ENCODE measurements around the gene ZNF467. TPM values are rescaled to one million over a fixed set of nuclear protein-coding genes. Genes with fewer than 3 reads are reported as not detected.

Gene ZNF467
- total RNA-seq, 1 experiment from 2014 or later, result 18.1 TPM

DNA sequence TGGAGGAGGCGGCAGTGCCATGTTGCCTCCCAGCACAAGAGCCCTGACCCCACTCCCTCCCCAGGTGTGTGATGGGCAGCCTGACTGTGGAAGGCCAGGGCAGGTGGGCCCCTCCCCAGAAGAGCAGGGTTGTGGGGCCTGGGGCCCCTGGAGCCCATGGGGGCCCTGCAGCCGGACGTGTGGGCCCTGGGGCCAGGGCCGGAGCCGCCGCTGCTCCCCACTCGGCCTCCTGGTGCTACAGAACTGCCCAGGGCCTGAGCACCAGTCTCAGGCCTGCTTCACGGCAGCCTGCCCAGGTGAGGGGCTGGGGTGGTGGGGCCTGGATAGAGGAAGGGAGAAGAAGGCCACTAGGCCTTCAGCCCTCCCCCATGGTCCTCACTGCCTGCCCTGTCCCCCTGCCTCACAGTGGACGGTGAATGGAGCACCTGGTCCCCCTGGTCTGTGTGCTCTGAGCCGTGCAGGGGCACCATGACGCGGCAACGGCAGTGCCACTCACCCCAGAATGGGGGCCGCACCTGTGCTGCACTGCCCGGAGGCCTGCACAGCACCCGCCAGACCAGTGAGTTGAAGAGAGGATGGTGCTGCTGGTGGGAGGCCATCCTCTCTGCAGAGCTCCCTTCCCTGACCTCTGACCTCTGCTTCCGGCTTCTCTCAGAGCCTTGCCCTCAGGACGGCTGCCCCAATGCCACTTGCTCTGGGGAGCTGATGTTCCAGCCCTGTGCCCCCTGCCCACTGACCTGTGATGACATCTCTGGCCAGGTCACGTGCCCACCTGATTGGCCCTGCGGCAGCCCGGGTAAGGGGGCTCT is 18.2 kb upstream of the ZNF467 start:
- Histone ChIP-seq H3K27me3 (ENCODE audit: control insufficient read depth, insufficient read depth, low read length) (no peaks in the 10 kb centered on the region), H3K4me1 (ENCODE audit: control insufficient read depth, insufficient read depth, low read length) (no peaks in the 10 kb centered on the region), H3K4me3 (ENCODE audit: low read depth in 2 of 2, low read length in 2 of 2) (no peak overlapping the region), H3K27ac (ENCODE audit: low read length) (no peak overlapping the region), H3K9me3 (ENCODE audit: control insufficient read depth, insufficient read depth, low read depth, low read length) (no peaks in the 10 kb centered on the region), H3K36me3 (ENCODE audit: control insufficient read depth, insufficient read depth, low read length) (no peaks in the 10 kb centered on the region)
- ATAC-seq (no peak), DNase-seq (ENCODE audit: low read depth, low spot score) (no peak)
- ChIA-PET POLR2A (no interaction called here), CTCF (no interaction called here)
- TF ChIP-seq POLR2AphosphoS5 (IDR thresholded peaks at IDR 0.05; ENCODE audit: low read depth, low read length) (no peak), SIN3A (IDR thresholded peaks at IDR 0.05; ENCODE audit: borderline replicate concordance, insufficient read depth, low read depth, low read length) (no peak), TCF7L2 (IDR thresholded peaks at IDR 0.05; ENCODE audit: low read depth, low read length) (no peak)
- TF ChIP-seq, protein P1, sequence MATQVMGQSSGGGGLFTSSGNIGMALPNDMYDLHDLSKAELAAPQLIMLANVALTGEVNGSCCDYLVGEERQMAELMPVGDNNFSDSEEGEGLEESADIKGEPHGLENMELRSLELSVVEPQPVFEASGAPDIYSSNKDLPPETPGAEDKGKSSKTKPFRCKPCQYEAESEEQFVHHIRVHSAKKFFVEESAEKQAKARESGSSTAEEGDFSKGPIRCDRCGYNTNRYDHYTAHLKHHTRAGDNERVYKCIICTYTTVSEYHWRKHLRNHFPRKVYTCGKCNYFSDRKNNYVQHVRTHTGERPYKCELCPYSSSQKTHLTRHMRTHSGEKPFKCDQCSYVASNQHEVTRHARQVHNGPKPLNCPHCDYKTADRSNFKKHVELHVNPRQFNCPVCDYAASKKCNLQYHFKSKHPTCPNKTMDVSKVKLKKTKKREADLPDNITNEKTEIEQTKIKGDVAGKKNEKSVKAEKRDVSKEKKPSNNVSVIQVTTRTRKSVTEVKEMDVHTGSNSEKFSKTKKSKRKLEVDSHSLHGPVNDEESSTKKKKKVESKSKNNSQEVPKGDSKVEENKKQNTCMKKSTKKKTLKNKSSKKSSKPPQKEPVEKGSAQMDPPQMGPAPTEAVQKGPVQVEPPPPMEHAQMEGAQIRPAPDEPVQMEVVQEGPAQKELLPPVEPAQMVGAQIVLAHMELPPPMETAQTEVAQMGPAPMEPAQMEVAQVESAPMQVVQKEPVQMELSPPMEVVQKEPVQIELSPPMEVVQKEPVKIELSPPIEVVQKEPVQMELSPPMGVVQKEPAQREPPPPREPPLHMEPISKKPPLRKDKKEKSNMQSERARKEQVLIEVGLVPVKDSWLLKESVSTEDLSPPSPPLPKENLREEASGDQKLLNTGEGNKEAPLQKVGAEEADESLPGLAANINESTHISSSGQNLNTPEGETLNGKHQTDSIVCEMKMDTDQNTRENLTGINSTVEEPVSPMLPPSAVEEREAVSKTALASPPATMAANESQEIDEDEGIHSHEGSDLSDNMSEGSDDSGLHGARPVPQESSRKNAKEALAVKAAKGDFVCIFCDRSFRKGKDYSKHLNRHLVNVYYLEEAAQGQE (IDR thresholded peaks at IDR 0.05; ENCODE audit: insufficient read depth in 1 of 2, low read depth in 2 of 2, low read length in 1 of 2), result no peak
- TF ChIP-seq, protein P2, sequence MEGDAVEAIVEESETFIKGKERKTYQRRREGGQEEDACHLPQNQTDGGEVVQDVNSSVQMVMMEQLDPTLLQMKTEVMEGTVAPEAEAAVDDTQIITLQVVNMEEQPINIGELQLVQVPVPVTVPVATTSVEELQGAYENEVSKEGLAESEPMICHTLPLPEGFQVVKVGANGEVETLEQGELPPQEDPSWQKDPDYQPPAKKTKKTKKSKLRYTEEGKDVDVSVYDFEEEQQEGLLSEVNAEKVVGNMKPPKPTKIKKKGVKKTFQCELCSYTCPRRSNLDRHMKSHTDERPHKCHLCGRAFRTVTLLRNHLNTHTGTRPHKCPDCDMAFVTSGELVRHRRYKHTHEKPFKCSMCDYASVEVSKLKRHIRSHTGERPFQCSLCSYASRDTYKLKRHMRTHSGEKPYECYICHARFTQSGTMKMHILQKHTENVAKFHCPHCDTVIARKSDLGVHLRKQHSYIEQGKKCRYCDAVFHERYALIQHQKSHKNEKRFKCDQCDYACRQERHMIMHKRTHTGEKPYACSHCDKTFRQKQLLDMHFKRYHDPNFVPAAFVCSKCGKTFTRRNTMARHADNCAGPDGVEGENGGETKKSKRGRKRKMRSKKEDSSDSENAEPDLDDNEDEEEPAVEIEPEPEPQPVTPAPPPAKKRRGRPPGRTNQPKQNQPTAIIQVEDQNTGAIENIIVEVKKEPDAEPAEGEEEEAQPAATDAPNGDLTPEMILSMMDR (IDR thresholded peaks at IDR 0.05), result no peak
- no TSS peak for BruUV-seq (replicated peaks)
- intact Hi-C loops (cut with micrococcal nuclease; ENCODE audit: unreplicated experiment), result no loop called here
- in situ Hi-C loops (cut with HindIII; ENCODE audit: low pct_unique_long_range_greater_than_20kb, low sequenced_read_pairs), result no loop called here

DNA sequence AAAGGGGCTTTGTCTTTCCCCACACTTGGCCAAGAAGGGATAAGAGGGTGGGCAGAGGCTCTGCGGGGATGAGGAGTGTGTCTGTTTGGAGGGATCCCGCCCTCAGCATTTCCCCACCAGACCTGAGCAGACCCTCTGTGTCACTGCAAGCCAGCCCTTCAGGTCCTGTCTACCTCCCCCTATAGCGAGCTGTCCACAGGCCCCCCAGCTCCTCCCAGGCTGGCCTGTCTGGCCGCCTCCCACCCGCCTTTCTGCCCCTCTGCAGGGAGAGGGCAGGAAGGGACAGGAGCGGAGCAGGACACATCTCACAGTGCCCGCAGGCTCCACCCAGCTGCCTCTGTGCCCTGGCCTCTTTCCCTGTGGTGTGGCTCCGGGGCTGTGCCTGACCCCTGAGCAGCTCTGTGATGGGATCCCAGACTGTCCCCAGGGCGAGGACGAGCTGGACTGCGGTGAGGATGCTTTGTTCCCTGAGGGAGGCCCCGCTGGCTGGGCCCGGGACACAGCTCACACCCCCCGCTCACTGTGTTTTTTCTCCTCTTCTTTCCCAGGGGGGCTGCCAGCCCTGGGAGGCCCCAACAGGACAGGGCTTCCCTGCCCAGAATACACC is 17.5 kb upstream of the ZNF467 start:
- no peak for TF ChIP-seq TCF7L2 (IDR thresholded peaks at IDR 0.05; ENCODE audit: low read depth, low read length)
- TF ChIP-seq SIN3A (IDR thresholded peaks at IDR 0.05; ENCODE audit: borderline replicate concordance, insufficient read depth, low read depth, low read length), result no peak
- TF ChIP-seq, protein P1 (IDR thresholded peaks at IDR 0.05; ENCODE audit: insufficient read depth in 1 of 2, low read depth in 2 of 2, low read length in 1 of 2), result no peak
- TF ChIP-seq POLR2AphosphoS5 (IDR thresholded peaks at IDR 0.05; ENCODE audit: low read depth, low read length), result no peak
- TF ChIP-seq, protein P2 (IDR thresholded peaks at IDR 0.05), result no peak
- Histone ChIP-seq H3K9me3 (ENCODE audit: control insufficient read depth, insufficient read depth, low read depth, low read length) (no peaks in the 10 kb centered on the region), H3K27ac (ENCODE audit: low read length) (no peak overlapping the region), H3K4me1 (ENCODE audit: control insufficient read depth, insufficient read depth, low read length) (no peaks in the 10 kb centered on the region), H3K36me3 (ENCODE audit: control insufficient read depth, insufficient read depth, low read length) (no peaks in the 10 kb centered on the region), H3K4me3 (ENCODE audit: low read depth in 2 of 2, low read length in 2 of 2) (no peak overlapping the region), H3K27me3 (ENCODE audit: control insufficient read depth, insufficient read depth, low read length) (no peaks in the 10 kb centered on the region)
- ChIA-PET CTCF (interaction anchor here (0.7 to 0.8 kb wide), 2 partner anchors 17 to 23 kb away, joined by 3 read pairs; no protein-coding TSS in a partner anchor), POLR2A (no interaction called here)
- no peak for ATAC-seq
- intact Hi-C loops (cut with micrococcal nuclease; ENCODE audit: unreplicated experiment), result no loop called here
- no peak for DNase-seq (ENCODE audit: low read depth, low spot score)
- in situ Hi-C loops (cut with HindIII; ENCODE audit: low pct_unique_long_range_greater_than_20kb, low sequenced_read_pairs), result no loop called here
- no TSS peak for BruUV-seq (replicated peaks)

Measured in Panc1 (cell line).